D721Med (cell line): ENCODE results near the gene KIAA1191.
"Not testable (repeated sequence)": the region's sequence is repeated elsewhere in the genome, so short reads cannot be mapped to it uniquely, and the experiment has no call there.

ENCODE experiments used
- DNase-seq: peaks from one replicate; pipeline ENCODE4 v3.0.0; 2011; ENCODE audit warnings: low spot score; ENCODE audit not compliant: insufficient read length
- FAIRE-seq: peaks from 2 replicates; lab custom pipeline; 2011; peaks lifted over from hg19 to GRCh38; lab: Jason Lieb, UNC
- TF ChIP-seq, protein P1 (sequence below): IDR thresholded peaks from 2 replicates; pipeline ENCODE4 v1.5.1; 2012; ENCODE audit warnings: mild to moderate bottlenecking, control low read depth; ENCODE audit not compliant: insufficient read depth; ENCODE audit errors: missing control alignments

The KIAA1191 gene, protein sequence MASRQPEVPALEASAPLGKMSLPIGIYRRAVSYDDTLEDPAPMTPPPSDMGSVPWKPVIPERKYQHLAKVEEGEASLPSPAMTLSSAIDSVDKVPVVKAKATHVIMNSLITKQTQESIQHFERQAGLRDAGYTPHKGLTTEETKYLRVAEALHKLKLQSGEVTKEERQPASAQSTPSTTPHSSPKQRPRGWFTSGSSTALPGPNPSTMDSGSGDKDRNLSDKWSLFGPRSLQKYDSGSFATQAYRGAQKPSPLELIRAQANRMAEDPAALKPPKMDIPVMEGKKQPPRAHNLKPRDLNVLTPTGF

DNA sequence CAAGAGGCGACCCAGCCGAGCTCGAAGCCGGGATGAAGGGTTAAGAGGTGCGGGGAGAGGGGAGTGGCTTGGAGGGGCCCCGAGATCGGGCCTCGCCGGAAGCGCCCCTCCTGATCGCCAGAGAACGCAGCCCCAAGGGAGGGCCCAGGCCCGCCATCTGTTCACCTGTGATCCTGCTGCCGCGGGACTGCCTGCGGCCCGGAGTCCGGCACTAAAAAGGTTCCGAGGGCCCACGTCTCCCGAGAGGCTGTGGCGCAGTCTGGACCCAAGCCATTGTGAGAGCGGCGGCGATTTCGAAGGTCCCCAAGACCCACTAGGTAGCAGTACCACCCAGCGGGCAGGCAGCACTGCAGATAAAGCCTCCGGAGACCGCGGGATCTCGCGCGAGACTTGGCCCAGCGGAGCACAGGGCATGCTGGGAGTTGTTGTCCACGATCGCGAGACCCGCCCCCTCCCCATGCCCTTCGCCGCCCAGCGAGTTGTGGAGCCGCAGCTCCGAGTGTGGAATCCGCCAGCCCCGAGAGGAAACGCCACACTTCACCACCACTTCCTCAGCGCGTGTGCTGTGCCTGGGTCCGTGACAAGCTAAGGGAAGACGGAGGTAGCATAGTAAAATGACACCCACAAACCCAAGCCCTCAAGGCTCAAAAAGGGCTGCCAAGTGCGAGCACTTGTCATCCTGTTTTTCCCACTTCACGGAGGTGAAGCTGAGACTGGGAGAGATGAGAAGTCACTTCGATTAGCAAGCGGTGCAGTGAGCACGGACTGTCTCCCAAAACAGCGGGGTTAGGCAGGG lies at the start of gene KIAA1191:
TSS of gene KIAA1191 (minus strand) at position 328 of the 796 bp plus-strand sequence. CDS start 2,256 bp downstream, outside the sequence.
- FAIRE-seq (no peak), DNase-seq (peak; percentile 70)
- TF ChIP-seq, protein P1, sequence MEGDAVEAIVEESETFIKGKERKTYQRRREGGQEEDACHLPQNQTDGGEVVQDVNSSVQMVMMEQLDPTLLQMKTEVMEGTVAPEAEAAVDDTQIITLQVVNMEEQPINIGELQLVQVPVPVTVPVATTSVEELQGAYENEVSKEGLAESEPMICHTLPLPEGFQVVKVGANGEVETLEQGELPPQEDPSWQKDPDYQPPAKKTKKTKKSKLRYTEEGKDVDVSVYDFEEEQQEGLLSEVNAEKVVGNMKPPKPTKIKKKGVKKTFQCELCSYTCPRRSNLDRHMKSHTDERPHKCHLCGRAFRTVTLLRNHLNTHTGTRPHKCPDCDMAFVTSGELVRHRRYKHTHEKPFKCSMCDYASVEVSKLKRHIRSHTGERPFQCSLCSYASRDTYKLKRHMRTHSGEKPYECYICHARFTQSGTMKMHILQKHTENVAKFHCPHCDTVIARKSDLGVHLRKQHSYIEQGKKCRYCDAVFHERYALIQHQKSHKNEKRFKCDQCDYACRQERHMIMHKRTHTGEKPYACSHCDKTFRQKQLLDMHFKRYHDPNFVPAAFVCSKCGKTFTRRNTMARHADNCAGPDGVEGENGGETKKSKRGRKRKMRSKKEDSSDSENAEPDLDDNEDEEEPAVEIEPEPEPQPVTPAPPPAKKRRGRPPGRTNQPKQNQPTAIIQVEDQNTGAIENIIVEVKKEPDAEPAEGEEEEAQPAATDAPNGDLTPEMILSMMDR, result peak; percentile 22

- TF ChIP-seq, protein P1, result no peak
- DNase-seq (no peak), FAIRE-seq (no peak)
Observed at GRCh38 chr5:176410486-176411180, 49.1 kb upstream of the KIAA1191 start.

GRCh38 chr5:176409765-176410164 lies 48.2 kb upstream of the KIAA1191 start:
- TF ChIP-seq, protein P1, result no peak
- DNase-seq, result no peak
- no peak for FAIRE-seq

DNA sequence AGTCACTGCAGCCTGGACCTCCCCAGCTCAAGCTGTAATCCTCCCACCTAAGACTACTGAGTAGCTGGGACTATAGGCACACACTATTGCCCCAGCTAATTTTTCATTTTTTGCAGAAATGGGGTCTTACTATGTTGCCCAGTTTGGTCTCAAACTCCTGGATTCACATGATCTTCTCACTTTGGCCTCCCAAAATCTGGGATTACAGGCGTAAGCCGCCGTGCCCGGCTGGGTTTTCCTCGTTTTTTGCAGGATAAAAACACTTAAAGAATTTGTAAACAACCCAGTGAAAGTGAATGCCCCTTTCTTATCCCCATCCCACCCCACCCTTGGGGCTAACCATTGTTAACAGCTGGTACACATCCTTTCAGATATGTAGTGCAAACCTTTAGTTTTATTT lies 47.0 kb upstream of the KIAA1191 start:
- TF ChIP-seq, protein P1, result no peak
- FAIRE-seq, result no peak
- no peak for DNase-seq

GRCh38 chr5:176408252-176408573 lies 46.6 kb upstream of the KIAA1191 start:
- DNase-seq, FAIRE-seq: not testable (repeated sequence)

DNA sequence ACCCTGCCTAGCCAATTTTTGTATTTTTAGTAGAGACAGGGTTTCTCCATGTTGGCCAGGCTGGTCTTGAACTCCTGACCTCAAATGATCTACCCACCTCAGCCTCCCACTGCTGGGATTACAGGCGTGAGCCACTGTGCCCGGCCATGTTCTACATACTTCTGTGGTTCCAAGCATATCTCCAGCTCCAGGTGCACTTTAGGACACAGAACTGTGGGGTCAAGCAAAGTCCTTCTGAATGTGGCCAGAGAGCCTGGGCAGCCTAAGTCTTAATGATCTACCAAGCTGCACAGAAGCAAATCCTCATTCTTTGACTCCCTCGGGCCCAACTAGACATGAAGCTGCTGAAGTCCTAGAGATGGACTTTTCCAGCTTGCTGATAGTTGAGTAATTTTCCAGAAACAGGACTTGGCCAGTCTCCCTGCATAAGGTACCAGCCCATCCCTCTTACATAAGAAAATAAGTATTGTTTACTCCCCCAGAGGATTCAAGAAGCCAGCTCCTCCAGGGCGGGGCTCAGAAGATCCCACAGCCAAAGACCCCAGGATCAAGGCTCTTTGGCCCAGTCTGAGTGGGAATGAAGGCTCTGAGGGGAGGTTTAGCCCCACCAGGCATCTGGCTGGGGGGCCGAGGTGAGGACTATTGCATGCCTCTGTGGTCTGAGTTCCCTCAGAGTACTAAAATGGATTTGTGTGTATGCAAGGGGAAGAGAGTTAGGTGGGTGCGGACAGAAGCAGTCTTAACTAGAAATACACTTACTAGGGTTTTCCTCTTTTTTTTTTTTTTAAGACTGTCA lies 46.1 kb upstream of the KIAA1191 start:
- FAIRE-seq, result no peak
- TF ChIP-seq, protein P1, result no peak
- no peak for DNase-seq
